ENCODE results near the gene PRCD.

The PRCD gene, protein sequence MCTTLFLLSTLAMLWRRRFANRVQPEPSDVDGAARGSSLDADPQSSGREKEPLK

DNA sequence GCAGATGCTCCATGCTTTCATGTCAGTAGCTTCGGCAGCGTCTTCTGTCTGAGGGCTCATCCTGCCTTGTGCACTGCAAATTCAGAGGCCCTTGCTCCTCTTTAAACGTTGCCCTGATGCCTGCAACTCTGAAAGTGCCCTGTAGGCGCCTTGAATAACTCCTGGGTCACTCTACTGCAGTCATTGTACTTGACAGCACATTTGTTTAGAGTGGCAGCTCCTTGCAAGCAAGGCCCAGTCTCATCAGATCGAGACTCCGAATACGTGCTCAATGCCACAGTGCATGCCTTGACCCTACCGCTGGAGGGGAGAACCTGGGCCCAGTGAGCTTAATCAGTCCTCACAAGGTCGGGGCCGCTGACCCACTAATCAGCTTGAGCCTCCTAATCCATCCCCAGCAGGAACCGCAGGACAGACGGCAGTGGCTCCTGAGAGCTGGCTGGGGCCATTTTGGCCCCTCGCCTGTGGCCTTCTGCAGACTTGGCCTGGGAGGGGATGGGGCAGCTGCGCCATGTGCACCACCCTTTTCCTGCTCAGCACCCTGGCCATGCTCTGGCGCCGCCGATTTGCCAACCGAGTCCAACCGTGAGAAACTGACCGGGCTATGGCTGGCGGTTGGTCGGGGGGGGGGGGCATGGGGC lies at the start of gene PRCD:
Gene PRCD (plus strand): TSS at position 414 of the 641 bp plus-strand sequence. CDS start 98 bp downstream, at position 512.
- TF ChIP-seq, protein P1, sequence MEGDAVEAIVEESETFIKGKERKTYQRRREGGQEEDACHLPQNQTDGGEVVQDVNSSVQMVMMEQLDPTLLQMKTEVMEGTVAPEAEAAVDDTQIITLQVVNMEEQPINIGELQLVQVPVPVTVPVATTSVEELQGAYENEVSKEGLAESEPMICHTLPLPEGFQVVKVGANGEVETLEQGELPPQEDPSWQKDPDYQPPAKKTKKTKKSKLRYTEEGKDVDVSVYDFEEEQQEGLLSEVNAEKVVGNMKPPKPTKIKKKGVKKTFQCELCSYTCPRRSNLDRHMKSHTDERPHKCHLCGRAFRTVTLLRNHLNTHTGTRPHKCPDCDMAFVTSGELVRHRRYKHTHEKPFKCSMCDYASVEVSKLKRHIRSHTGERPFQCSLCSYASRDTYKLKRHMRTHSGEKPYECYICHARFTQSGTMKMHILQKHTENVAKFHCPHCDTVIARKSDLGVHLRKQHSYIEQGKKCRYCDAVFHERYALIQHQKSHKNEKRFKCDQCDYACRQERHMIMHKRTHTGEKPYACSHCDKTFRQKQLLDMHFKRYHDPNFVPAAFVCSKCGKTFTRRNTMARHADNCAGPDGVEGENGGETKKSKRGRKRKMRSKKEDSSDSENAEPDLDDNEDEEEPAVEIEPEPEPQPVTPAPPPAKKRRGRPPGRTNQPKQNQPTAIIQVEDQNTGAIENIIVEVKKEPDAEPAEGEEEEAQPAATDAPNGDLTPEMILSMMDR (conservative IDR thresholded peaks at IDR 0.05; ENCODE audit: low read depth, low read length) = no peak
- peak within 1 kb of the TSS; percentile 42 for H3K4me3 ChIP-seq (ENCODE audit: low read length)
- no peak for DNase-seq (ENCODE audit: low read depth)

DNA sequence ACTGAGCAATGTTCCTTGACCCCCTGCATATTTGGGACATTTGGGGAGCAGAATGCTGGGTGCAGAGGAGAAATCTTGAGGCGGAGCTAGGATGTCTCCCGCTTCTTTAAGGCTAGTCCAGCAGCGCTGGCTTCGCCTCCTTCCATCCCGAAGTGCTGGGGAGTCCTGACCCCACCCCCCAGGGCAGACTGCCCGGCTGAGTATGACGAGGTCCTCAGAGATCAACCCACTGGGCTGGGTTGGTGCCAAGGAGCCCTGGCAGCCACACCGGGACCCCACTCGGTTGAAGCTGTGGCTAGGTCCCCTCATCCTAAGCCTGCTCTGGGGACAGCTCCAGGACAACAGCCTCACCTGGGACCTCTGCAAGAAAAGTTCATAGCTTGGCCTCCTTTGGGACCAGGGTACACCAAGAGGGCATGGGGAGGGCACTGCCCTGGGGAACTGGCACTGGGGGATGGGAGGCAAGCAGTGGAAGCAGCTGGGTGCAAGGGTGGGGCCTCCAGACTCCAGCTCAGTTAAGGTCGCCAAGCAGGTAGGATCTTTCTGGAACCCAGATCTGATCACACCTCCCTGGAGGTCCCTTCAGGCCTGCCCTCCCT lies 49.6 kb upstream of the PRCD start:
- no peak overlapping the region for H3K4me3 ChIP-seq (ENCODE audit: low read length)
- DNase-seq (ENCODE audit: low read depth) = no peak
- TF ChIP-seq, protein P1 (conservative IDR thresholded peaks at IDR 0.05; ENCODE audit: low read depth, low read length) = no peak

DNA sequence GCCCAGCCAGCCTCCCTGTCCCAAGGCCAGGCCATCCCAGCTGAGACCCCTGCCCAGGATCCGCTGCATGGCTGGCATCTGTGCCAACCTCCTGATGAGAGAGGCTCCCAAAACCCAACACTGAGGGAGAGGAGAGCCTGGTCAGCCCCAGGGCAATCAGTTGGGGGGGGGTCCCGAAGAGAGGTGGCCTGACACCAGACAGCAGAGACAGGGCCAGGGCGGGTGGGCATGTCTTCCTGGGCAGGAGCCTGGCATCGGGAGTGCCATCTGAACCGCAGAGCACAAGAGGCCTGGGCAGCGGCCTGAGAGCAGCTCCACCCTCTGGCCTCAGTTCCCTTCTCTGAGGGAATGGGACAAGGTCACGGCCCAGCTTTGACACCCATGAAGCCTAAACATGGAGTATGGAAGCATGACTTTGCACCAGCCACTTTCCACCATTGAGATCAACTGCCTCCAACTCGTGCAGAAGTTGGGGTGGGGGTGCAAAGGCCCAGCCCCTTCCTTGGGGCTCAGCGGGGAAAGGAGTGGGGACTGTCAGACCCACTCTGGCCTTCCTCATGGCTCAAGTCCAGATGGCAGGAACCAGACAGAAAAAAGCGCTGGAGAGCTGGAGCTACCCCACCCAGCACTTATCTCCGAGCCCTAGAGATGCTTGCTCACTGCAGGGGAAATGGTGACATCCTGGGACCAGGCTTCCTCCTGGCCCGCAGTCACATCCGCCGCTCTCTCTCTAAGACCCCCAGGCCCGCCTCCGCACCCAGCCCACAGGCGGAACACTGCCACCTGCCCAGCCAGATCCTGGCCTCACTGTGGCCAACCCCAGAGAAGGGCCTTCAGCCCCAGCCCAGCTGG lies 48.3 kb upstream of the PRCD start:
- TF ChIP-seq, protein P1 (conservative IDR thresholded peaks at IDR 0.05; ENCODE audit: low read depth, low read length) = no peak
- DNase-seq (ENCODE audit: low read depth) = no peak
- no peak overlapping the region for H3K4me3 ChIP-seq (ENCODE audit: low read length)

DNA sequence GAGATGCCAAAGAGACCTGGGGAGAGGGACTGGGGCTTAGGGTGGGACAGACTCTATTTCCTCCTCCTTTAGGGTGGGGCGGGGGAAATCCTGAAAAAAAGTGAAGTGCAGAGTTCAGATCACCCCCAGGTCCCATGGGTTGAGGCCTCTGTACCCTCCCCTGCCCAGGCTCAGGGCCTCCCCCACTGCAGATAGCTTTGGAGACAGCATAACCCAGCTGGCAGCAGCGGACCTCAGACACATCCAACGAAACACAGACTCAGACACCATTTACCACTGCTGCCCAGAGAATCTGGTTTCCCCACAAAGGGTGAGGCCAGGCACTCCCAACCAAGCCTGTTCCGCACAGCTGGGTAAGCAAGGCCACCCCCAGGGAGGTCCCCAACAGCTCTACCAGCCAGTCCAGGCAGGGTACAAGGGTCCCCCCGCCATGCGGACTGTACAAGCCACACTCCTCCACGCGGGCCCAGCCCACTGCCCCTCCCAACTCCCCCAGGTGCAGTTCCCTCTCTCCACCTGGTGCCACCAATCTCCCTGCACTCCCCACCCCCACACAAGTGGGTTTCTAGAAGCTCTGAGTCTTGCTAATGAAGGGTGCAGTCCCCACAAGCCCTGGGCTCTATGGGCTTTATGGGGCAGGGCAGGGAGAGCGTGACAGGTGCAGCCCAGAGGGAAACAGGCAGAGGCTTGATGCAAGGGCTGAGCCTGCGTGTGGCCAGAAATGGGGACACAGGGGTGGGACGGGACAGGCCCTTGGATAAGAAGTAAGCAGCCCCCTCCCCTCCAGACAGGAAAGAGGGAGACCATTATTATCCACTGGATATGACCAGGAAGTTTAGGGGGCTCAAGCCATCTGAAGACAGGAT lies 47.5 kb upstream of the PRCD start:
- DNase-seq (ENCODE audit: low read depth) = no peak
- no peak overlapping the region for H3K4me3 ChIP-seq (ENCODE audit: low read length)
- TF ChIP-seq, protein P1 (conservative IDR thresholded peaks at IDR 0.05; ENCODE audit: low read depth, low read length) = no peak

DNA sequence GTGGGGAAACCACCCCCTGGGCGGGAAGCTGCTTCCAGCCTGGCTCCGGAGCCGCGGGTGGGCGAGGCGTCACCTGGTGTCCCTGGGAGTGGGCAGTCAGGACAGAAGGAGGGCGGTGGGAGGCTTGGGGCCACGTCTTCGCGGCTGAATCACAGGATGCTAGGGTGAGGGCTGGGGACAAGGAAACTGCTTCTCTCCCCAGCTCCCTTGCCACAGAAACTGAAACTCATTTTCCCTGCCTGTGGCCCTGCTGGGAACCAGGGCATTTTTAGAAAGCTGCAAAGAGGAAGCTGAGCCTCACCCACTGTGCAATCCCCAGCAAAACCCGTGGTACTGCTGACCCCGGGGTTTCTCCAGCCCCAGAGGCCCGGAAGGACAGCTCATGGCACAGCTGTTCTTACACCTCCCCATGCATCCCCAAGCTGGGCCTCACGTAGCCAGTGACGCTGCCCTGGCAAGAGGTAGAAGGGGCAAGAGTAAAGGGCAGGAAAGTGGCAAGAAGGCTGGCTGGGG lies 46.8 kb upstream of the PRCD start:
- TF ChIP-seq, protein P1 (conservative IDR thresholded peaks at IDR 0.05; ENCODE audit: low read depth, low read length) = no peak
- H3K4me3 ChIP-seq (ENCODE audit: low read length) = no peak overlapping the region
- DNase-seq (ENCODE audit: low read depth) = no peak

DNA sequence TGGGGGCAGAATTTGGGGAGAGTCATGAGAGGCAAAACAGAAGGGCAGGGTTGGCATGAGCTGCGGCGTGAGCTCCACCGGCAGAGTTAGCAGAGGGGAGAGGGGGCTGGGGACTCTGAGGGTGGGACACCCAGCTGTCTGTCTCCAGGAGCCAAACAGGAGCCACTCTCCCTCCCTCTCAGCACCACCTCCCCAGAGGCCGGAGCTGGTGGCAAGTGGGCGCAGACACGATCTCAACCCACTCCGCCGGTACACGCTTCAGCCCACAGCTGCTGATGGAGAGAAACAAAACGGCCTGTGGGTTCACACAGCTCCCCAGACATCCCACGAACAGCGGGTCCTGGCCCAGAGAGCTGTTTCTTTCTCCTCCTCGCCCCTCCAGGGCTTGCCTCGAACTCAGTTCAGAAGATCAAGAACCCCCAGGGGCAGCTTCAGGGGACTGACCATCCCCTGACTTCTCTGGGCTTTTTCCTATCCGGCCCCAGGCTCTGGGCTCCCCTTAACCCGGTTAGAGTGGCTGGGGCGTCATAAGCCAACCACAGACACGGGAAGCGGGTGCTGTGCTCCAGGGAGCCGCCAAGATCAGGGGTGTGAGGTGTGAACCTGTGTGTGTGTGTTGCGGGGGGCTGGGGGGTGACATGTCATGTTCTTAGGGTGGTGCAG lies 46.2 kb upstream of the PRCD start:
- TF ChIP-seq, protein P1 (conservative IDR thresholded peaks at IDR 0.05; ENCODE audit: low read depth, low read length) = no peak
- H3K4me3 ChIP-seq (ENCODE audit: low read length) = no peak overlapping the region
- no peak for DNase-seq (ENCODE audit: low read depth)
